Measurements from ENCODE around the gene KRT23.

GRCh38 chr17:40975516-40975915, 38.1 kb upstream of the KRT23 start:
- TF ChIP-seq CTCF (IDR thresholded peaks at IDR 0.05) (no peak), EZH2phosphoT487 (IDR thresholded peaks at IDR 0.05) (no peak)

All from neural progenitor cell (in vitro differentiated cells).